GM21360 (cell line): Measurements from ENCODE around the gene PPP2R5A.

Source experiments
- ATAC-seq: cut with Tn5 transposase; IDR thresholded peaks from one replicate; pipeline ENCODE4 v1.9.1; 2021; ENCODE audit warnings: mild to moderate bottlenecking, moderate library complexity; ENCODE audit not compliant: unreplicated experiment

The PPP2R5A gene

DNA sequence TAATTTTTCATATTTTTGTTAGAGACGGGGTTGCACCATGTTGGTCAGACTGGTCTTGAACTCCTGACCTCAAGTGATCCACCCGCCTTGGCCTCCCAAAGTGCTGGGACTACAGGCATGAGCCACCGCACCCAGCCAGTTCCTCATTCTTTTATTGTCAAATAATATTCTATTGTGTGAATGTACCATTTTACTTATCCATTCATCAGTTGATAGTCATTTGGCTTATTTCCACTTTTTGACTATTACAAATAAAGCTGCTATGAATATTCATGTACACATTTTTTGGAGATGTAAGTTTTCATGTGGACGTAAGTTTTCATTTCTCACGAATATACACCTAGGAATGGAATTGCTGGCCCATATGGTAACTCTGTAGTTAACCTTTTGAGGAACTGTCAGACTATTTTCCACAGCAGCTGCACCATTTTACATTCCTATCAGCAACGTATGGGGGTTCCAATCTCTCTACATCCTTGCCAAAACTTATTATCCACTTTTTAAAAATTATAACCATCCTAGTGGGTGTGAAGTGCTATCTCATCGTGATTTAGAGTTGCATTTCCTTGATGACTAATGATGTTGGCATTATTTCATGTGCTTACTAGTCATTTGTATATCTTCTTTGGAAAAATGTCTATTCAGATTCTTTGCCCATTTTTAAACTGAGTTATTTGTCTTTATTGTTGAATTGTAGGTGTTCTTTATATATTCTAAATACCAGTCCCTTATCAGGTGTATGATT is 116.8 kb downstream of the PPP2R5A start:
- no peak for ATAC-seq

DNA sequence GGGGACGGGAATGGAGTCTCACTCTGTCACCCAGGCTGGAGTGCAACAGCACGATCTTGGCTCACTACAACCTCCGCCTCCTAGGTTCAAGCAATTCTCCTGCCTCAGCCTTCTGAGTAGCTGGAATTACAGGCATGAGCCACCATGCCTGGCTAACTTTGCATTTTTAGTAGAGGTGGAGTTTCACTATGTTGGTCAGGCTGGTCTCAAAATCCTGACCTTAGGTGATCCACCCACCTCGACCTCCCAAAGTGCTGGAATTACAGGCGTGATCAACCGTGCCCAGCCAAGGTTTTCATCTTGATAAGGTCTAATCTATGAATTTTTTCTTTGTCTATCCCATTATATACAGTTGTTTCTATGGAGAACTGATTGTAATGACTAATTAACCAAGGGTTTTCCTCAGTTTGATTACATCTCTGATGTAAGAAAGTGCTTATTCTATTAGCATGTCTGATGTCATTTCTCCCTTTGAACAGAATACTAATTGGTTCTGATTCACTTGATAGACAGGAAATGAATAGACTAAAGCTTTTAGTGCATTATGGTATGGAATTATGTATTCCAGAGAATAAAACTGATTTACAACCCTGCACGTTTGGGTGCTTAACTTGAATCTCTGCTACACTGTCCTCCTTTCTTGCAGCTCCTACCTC is 117.6 kb downstream of the PPP2R5A start:
- no peak for ATAC-seq

DNA sequence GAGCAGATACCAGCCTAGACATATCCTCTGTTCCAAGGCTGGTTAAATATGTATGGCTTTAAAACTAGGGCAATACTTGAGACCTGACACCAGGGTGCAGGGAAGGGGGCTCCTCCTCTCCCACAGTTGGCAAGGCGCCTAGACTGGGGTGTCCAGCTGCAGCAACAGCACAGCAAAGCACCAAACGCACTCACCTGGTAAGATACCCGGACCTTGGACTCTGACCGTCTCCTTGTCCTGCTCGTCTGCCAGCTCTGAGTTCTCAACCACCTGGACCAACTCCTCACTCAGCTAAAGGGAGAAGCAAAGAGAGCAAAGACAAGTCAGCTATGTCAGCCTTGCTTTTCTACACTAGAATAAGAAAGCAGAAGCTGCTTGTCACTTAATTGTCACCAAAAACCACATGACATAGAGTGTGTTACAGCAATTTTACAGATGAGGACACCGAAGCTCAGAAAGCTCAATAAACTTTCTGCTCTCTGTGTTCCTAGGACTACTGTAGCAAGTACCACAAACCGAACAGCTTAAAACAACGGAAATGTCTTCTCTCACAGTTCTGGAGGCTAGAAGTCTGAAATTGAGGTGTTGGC is 125.1 kb downstream of the PPP2R5A start:
- no peak for ATAC-seq
